ENCODE measurements around the gene C5orf58.

The C5orf58 gene

GRCh38 chr5:170276140-170276539 is 43.4 kb downstream of the C5orf58 start:
- peaks cover 72% of the 10 kb centered on the region for H3K36me3 Mint-ChIP-seq (ENCODE audit: low read depth)
- H3K4me3 Mint-ChIP-seq, result peak overlapping the region; percentile 65
- peaks cover 96% of the 10 kb centered on the region for H3K4me1 Mint-ChIP-seq (ENCODE audit: low read depth)
- no peaks in the 10 kb centered on the region for H3K27me3 Mint-ChIP-seq
- H3K27ac Mint-ChIP-seq, result peak overlapping the region; percentile 94
- H3K9me3 Mint-ChIP-seq, result no peaks in the 10 kb centered on the region

- H3K4me3 Mint-ChIP-seq, result peak overlapping the region; percentile 65
- peak overlapping the region; percentile 94 for H3K27ac Mint-ChIP-seq
- no peaks in the 10 kb centered on the region for H3K9me3 Mint-ChIP-seq
- peaks cover 70% of the 10 kb centered on the region for H3K36me3 Mint-ChIP-seq (ENCODE audit: low read depth)
- no peaks in the 10 kb centered on the region for H3K27me3 Mint-ChIP-seq
- H3K4me1 Mint-ChIP-seq (ENCODE audit: low read depth), result peaks cover 96% of the 10 kb centered on the region
Measured at GRCh38 chr5:170277867-170278281, 45.1 kb downstream of the C5orf58 start.

- no peaks in the 10 kb centered on the region for H3K9me3 Mint-ChIP-seq
- peaks cover 97% of the 10 kb centered on the region for H3K4me1 Mint-ChIP-seq (ENCODE audit: low read depth)
- H3K27me3 Mint-ChIP-seq, result no peaks in the 10 kb centered on the region
- H3K27ac Mint-ChIP-seq, result peak overlapping the region; percentile 97
- peak overlapping the region; percentile 55 for H3K4me3 Mint-ChIP-seq
- peaks cover 70% of the 10 kb centered on the region for H3K36me3 Mint-ChIP-seq (ENCODE audit: low read depth)
Measured at GRCh38 chr5:170278611-170279458, 46.0 kb downstream of the C5orf58 start.

- peaks cover 71% of the 10 kb centered on the region for H3K36me3 Mint-ChIP-seq (ENCODE audit: low read depth)
- H3K9me3 Mint-ChIP-seq, result no peaks in the 10 kb centered on the region
- H3K4me1 Mint-ChIP-seq (ENCODE audit: low read depth), result peaks cover 97% of the 10 kb centered on the region
- H3K27ac Mint-ChIP-seq, result peak overlapping the region; percentile 97
- no peaks in the 10 kb centered on the region for H3K27me3 Mint-ChIP-seq
- peak overlapping the region; percentile 55 for H3K4me3 Mint-ChIP-seq
Measured at GRCh38 chr5:170279459-170279817, 46.7 kb downstream of the C5orf58 start.

GRCh38 chr5:170280011-170280493 is 47.3 kb downstream of the C5orf58 start:
- H3K9me3 Mint-ChIP-seq, result no peaks in the 10 kb centered on the region

GRCh38 chr5:170283296-170283695 is 50.5 kb downstream of the C5orf58 start:
- Mint-ChIP-seq H3K4me1 (ENCODE audit: low read depth) (peaks cover 99% of the 10 kb centered on the region), H3K9me3 (no peaks in the 10 kb centered on the region), H3K4me3 (peak overlapping the region; percentile 37), H3K27ac (peak overlapping the region; percentile 72), H3K27me3 (no peaks in the 10 kb centered on the region), H3K36me3 (ENCODE audit: low read depth) (peaks cover 76% of the 10 kb centered on the region)

More at GRCh38 chr5:170280011-170280493, 47.3 kb downstream of the C5orf58 start:
- Mint-ChIP-seq H3K27me3 (no peaks in the 10 kb centered on the region), H3K27ac (peak overlapping the region; percentile 97), H3K36me3 (ENCODE audit: low read depth) (peaks cover 72% of the 10 kb centered on the region), H3K4me3 (peak overlapping the region; percentile 55), H3K4me1 (ENCODE audit: low read depth) (peaks cover 97% of the 10 kb centered on the region)

- Mint-ChIP-seq H3K4me3 (peak overlapping the region; percentile 30), H3K4me1 (ENCODE audit: low read depth) (peaks cover 100% of the 10 kb centered on the region), H3K27ac (peak overlapping the region; percentile 89), H3K9me3 (no peaks in the 10 kb centered on the region), H3K36me3 (ENCODE audit: low read depth) (peaks cover 85% of the 10 kb centered on the region), H3K27me3 (no peaks in the 10 kb centered on the region)
Measured at GRCh38 chr5:170284231-170284630, 51.4 kb downstream of the C5orf58 start.

GRCh38 chr5:170285181-170285580 is 52.4 kb downstream of the C5orf58 start:
- H3K36me3 Mint-ChIP-seq (ENCODE audit: low read depth), result peaks cover 93% of the 10 kb centered on the region
- no peaks in the 10 kb centered on the region for H3K9me3 Mint-ChIP-seq
- H3K4me1 Mint-ChIP-seq (ENCODE audit: low read depth), result peaks cover 100% of the 10 kb centered on the region
- H3K27ac Mint-ChIP-seq, result peak overlapping the region; percentile 89
- H3K27me3 Mint-ChIP-seq, result no peaks in the 10 kb centered on the region
- peak overlapping the region; percentile 30 for H3K4me3 Mint-ChIP-seq

GRCh38 chr5:170286386-170286925 is 53.7 kb downstream of the C5orf58 start:
- Mint-ChIP-seq H3K9me3 (no peaks in the 10 kb centered on the region), H3K27me3 (no peaks in the 10 kb centered on the region), H3K4me1 (ENCODE audit: low read depth) (peaks cover 100% of the 10 kb centered on the region), H3K4me3 (no peak overlapping the region), H3K36me3 (ENCODE audit: low read depth) (peaks cover 94% of the 10 kb centered on the region), H3K27ac (peak overlapping the region; percentile 90)

GRCh38 chr5:170287532-170287931 is 54.7 kb downstream of the C5orf58 start:
- H3K36me3 Mint-ChIP-seq (ENCODE audit: low read depth), result peaks cover 94% of the 10 kb centered on the region
- H3K4me3 Mint-ChIP-seq, result peak overlapping the region; percentile 67
- H3K27ac Mint-ChIP-seq, result peak overlapping the region; percentile 90
- peaks cover 100% of the 10 kb centered on the region for H3K4me1 Mint-ChIP-seq (ENCODE audit: low read depth)
- H3K9me3 Mint-ChIP-seq, result no peaks in the 10 kb centered on the region
- H3K27me3 Mint-ChIP-seq, result no peaks in the 10 kb centered on the region

GRCh38 chr5:170288151-170288550 is 55.4 kb downstream of the C5orf58 start:
- H3K36me3 Mint-ChIP-seq (ENCODE audit: low read depth), result peaks cover 99% of the 10 kb centered on the region
- H3K9me3 Mint-ChIP-seq, result no peaks in the 10 kb centered on the region
- H3K4me3 Mint-ChIP-seq, result peak overlapping the region; percentile 7
- H3K4me1 Mint-ChIP-seq (ENCODE audit: low read depth), result peaks cover 100% of the 10 kb centered on the region
- H3K27me3 Mint-ChIP-seq, result no peaks in the 10 kb centered on the region
- H3K27ac Mint-ChIP-seq, result peak overlapping the region; percentile 95

GRCh38 chr5:170288551-170288950 is 55.8 kb downstream of the C5orf58 start:
- Mint-ChIP-seq H3K4me1 (ENCODE audit: low read depth) (peaks cover 100% of the 10 kb centered on the region), H3K36me3 (ENCODE audit: low read depth) (peaks cover 99% of the 10 kb centered on the region), H3K27me3 (no peaks in the 10 kb centered on the region), H3K27ac (peak overlapping the region; percentile 95), H3K4me3 (peak overlapping the region; percentile 7), H3K9me3 (no peaks in the 10 kb centered on the region)

GRCh38 chr5:170289121-170289520 is 56.3 kb downstream of the C5orf58 start:
- Mint-ChIP-seq H3K4me1 (ENCODE audit: low read depth) (peaks cover 100% of the 10 kb centered on the region), H3K27ac (peak overlapping the region; percentile 95), H3K36me3 (ENCODE audit: low read depth) (peaks cover 99% of the 10 kb centered on the region), H3K27me3 (no peaks in the 10 kb centered on the region), H3K9me3 (no peaks in the 10 kb centered on the region), H3K4me3 (peak overlapping the region; percentile 99)

- Mint-ChIP-seq H3K9me3 (no peaks in the 10 kb centered on the region), H3K27me3 (no peaks in the 10 kb centered on the region), H3K36me3 (ENCODE audit: low read depth) (peaks cover 99% of the 10 kb centered on the region), H3K27ac (peak overlapping the region; percentile 95), H3K4me1 (ENCODE audit: low read depth) (peaks cover 100% of the 10 kb centered on the region), H3K4me3 (peak overlapping the region; percentile 99)
Measured at GRCh38 chr5:170289764-170290163, 57.0 kb downstream of the C5orf58 start.

- Mint-ChIP-seq H3K4me3 (peak overlapping the region; percentile 99), H3K4me1 (ENCODE audit: low read depth) (peaks cover 99% of the 10 kb centered on the region), H3K27ac (peak overlapping the region; percentile 95), H3K27me3 (no peaks in the 10 kb centered on the region), H3K9me3 (no peaks in the 10 kb centered on the region), H3K36me3 (ENCODE audit: low read depth) (peaks cover 99% of the 10 kb centered on the region)
Measured at GRCh38 chr5:170290498-170290897, 57.7 kb downstream of the C5orf58 start.

Data from stimulated activated naive CD8-positive, alpha-beta T cell treated with anti-CD3 and anti-CD28 coated beads, Interleukin-15, Interleukin-2, amounts not matched to agents 100 ng/mL and 50 ng/mL, for 24 hours (primary cell).